Gastroesophageal sphincter (tissue), 3 donors: ENCODE measurements around the gene EVI5L.

Experiments
- CTCF ChIP-seq, 4 experiments: fragments of 200-600 bp in 2 of 4; fragments of 450-650 bp in 2 of 4; sonication (generic) in 1 of 4; IDR thresholded peaks; one replicate each; pipeline ENCODE4 v1.5.1; 2017 to 2019; ENCODE audit warnings: antibody characterized with exemption in 4 of 4, mild to moderate bottlenecking in 2 of 4, moderate library complexity in 2 of 4
- EP300 ChIP-seq: sonication (generic); formaldehyde crosslinking; IDR thresholded peaks from one replicate; pipeline ENCODE4 v1.6.1; 2017; ENCODE audit warnings: antibody characterized with exemption, mild to moderate bottlenecking
- POLR2A ChIP-seq, 2 donors: fragments of 450-650 bp; IDR thresholded peaks; one replicate each; pipeline ENCODE4 v1.6.1; 2017; ENCODE audit warnings: antibody characterized with exemption in 2 of 2, mild to moderate bottlenecking in 2 of 2, moderate library complexity in 1 of 2
- POLR2AphosphoS5 ChIP-seq: sonication (generic); formaldehyde crosslinking; IDR thresholded peaks from one replicate; pipeline ENCODE4 v1.6.1; 2017; ENCODE audit warnings: antibody characterized with exemption

GRCh38 chr19:7839476-7839875 is 9.5 kb downstream of the EVI5L start:
- TF ChIP-seq CTCF (IDR thresholded peaks at IDR 0.05) = no peak
- TF ChIP-seq POLR2AphosphoS5 = no peak
- TF ChIP-seq EP300 = no peak
- no peak for TF ChIP-seq POLR2A (IDR thresholded peaks at IDR 0.05)
